ENCODE measurements around the gene ZDHHC23. TPM values are rescaled to one million over a fixed set of nuclear protein-coding genes. Genes with fewer than 3 reads are reported as not detected.

Gene ZDHHC23
- total and polyA plus RNA-seq, 9 of the 15 experiments (the other 6 are each of a cell fraction or from before 2014, with no cell fraction given): 0.22 to 2.7 (median 0.55) TPM

- no peak for TF ChIP-seq ZBTB2 (IDR thresholded peaks at IDR 0.05)
- TF ChIP-seq PRMT5 (CRISPR knock-in tag; IDR thresholded peaks at IDR 0.05): no peak
- no peak for TF ChIP-seq CGGBP1 (CRISPR knock-in tag; IDR thresholded peaks at IDR 0.05)
- TF ChIP-seq FOS (IDR thresholded peaks at IDR 0.05; ENCODE audit: extremely low read depth, insufficient read length): no peak
- no peak for TF ChIP-seq ZNF280B (CRISPR knock-in tag; IDR thresholded peaks at IDR 0.05)
Measured at GRCh38 chr3:113927556-113927955, 20.3 kb upstream of the ZDHHC23 start (continued).

- no peaks in the 10 kb centered on the region for H4K20me1 ChIP-seq (replicated peaks; ENCODE audit: control insufficient read depth, insufficient read depth, low read length)
- no peaks in the 10 kb centered on the region for H3K9me1 ChIP-seq (ENCODE audit: control insufficient read depth, insufficient read depth, low read length)
- peaks cover 5 to 9% of the 10 kb centered on the region in 2 experiments; a peak in 4 of 5 replicates for H3K27me3 ChIP-seq (ENCODE audit: control insufficient read depth in 2 of 2, insufficient read depth in 2 of 2, low read length in 2 of 2)
- peak overlapping the region; percentile 69; the same call in 1 of the 2 replicates for H2AFZ ChIP-seq (ENCODE audit: low read depth, low read length)
- ChIA-PET CTCF (ENCODE audit: low intra/inter-chr PET ratio) (no interaction called here), POLR2A (no interaction called here)
- H3K36me3 ChIP-seq (ENCODE audit: control insufficient read depth, insufficient read depth, low read length): no peaks in the 10 kb centered on the region
- H3K9ac ChIP-seq (ENCODE audit: insufficient read depth in 1 of 2, low read depth in 2 of 2, low read length in 2 of 2): no peak overlapping the region; a peak in 1 of 4 replicates
- FAIRE-seq (no peak), DNase-seq (ENCODE audit: extremely low read depth in 1 of 4, low spot score in 3 of 4) (no peak), ATAC-seq (no peak)
- peaks cover 0 to 15% of the 10 kb centered on the region in 2 experiments; a peak in 3 of 5 replicates for H3K4me1 ChIP-seq (replicated peaks in 1 of 2; ENCODE audit: control insufficient read depth in 2 of 2, insufficient read depth in 2 of 2, low read length in 2 of 2)
- in situ Hi-C loops (cut with MboI) (no loop called here), intact Hi-C loops (cut with micrococcal nuclease) (no loop called here)
- H3K4me3 ChIP-seq: no peak overlapping the region
- no peak overlapping the region for H3K4me2 ChIP-seq (ENCODE audit: insufficient read depth, low read length)
- WGBS (ENCODE audit: insufficient coverage, low coverage, missing lambda C conversion rate): 39% methylated on average over 7 of the region's 7 CpGs
- H3K79me2 ChIP-seq (ENCODE audit: control insufficient read depth, insufficient read depth, low read length): no peaks in the 10 kb centered on the region
- no peaks in the 10 kb centered on the region for H3K9me3 ChIP-seq (replicated peaks; ENCODE audit: control insufficient read depth, insufficient read depth, low read depth, low read length)
- BruUV-seq (replicated peaks): no TSS peak
- TF ChIP-seq EP400 (IDR thresholded peaks at IDR 0.05): no peak
- no peak for TF ChIP-seq ZNF778 (CRISPR knock-in tag; IDR thresholded peaks at IDR 0.05)
- no peak for TF ChIP-seq PBX2 (CRISPR knock-in tag; IDR thresholded peaks at IDR 0.05; ENCODE audit: low read depth)
- no peak for TF ChIP-seq PBX2 (tag; conservative IDR thresholded peaks at IDR 0.05; ENCODE audit: low read depth)
- TF ChIP-seq SREBF2 (CRISPR knock-in tag; IDR thresholded peaks at IDR 0.05): no peak
- no peak for TF ChIP-seq MCM5 (IDR thresholded peaks at IDR 0.05; ENCODE audit: low read depth)
- no peak overlapping the region for H3K27ac ChIP-seq (ENCODE audit: extremely low read depth, low read depth, low read length)
Measured at GRCh38 chr3:113946831-113947230, 982 bp upstream of the ZDHHC23 start.
